AG09319 (cell line): Measurements from ENCODE around the gene PGAP1.
A peak's percentile ranks its signal among the peaks of the same experiment; 100 is the strongest.

Source experiments
- DNase-seq: peaks from one replicate; pipeline ENCODE4 v3.0.0-alpha.2; 2010; ENCODE audit warnings: low read depth; ENCODE audit errors: extremely low read depth
- TF ChIP-seq, protein P1 (sequence below): IDR thresholded peaks from 2 replicates; pipeline ENCODE4 v1.5.1; 2011; ENCODE audit warnings: low read depth, mild to moderate bottlenecking, inconsistent platforms, low read length, moderate library complexity

Gene PGAP1

DNA sequence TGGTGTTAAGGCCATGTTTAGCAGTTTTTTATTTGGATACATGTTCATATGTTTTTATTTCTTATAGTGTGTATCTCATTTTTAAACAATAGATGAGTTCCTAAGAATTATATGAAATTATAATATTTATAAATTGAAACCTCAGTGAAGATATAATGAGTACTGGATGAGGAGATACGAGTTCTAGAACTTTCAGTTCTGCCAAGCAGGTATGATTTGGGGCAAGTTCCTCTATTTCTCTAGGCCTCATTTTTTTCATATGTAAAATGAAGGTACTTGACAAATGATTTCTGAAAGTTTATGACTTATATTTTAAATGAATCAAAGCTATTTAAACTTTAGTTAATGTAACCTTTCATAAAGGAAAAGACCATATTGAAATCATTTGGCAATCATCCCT is 8.2 kb upstream of the PGAP1 start:
- TF ChIP-seq, protein P1, sequence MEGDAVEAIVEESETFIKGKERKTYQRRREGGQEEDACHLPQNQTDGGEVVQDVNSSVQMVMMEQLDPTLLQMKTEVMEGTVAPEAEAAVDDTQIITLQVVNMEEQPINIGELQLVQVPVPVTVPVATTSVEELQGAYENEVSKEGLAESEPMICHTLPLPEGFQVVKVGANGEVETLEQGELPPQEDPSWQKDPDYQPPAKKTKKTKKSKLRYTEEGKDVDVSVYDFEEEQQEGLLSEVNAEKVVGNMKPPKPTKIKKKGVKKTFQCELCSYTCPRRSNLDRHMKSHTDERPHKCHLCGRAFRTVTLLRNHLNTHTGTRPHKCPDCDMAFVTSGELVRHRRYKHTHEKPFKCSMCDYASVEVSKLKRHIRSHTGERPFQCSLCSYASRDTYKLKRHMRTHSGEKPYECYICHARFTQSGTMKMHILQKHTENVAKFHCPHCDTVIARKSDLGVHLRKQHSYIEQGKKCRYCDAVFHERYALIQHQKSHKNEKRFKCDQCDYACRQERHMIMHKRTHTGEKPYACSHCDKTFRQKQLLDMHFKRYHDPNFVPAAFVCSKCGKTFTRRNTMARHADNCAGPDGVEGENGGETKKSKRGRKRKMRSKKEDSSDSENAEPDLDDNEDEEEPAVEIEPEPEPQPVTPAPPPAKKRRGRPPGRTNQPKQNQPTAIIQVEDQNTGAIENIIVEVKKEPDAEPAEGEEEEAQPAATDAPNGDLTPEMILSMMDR: no peak
- DNase-seq: no peak

DNA sequence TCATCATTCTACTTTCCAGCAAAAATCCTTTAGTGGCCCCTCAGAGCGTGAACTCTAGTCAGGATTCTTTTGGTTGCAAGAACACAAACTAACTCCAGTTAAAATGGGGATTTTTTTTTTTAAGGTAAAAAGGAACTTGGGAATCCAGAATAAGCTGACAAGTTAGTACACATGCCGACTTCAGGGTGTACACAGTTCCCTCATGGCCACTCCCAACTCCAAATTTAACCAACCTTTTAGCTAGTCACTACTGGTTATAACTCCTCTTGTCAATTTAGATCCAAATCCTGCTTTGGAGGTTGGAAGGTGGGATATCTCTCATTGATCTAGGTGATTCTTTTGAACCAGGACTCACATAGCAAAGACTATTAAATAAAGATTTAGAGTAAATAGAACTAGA is 5.0 kb upstream of the PGAP1 start:
- TF ChIP-seq, protein P1: no peak
- DNase-seq: no peak

DNA sequence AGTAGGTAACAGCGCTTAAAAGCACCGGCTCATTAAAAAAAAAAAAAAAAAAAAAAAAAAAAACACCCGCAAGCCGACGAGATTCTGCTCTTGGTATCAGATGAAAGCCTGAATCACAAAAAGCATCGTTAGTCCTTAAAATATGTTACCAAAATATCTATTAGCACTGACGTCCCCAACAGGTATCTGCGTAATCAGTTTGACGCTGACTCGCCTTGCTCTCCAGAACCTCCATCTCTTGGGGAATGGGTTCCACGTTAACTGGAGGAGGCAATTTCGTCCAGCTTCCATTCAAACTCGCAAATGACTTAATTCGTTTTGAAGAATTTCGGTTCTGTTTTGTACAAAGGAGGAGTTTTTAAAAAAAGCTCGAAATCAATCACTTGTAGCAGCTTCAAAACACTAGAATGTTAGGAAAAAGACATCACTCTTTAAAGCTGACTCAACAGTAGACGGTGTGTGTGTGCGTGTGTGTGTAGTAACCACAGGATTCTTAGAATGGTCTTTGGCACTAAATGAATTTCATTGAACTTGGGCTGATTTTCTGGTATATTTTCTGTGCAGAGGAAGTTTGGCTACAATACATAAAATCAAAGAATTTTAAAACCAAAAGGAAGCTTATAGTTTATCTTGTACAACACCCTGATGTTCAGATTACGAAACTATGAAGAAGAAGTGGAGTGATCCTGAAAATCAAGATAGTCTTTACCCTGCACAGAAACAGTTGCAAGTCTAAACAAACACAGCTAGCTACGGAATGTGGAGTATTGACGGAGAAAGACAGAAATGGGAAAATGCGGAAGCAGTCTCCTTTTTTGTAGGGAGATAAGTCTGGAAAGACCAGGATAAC is 1.1 kb upstream of the PGAP1 start:
- TF ChIP-seq, protein P1: no peak
- DNase-seq: peak; percentile 28

DNA sequence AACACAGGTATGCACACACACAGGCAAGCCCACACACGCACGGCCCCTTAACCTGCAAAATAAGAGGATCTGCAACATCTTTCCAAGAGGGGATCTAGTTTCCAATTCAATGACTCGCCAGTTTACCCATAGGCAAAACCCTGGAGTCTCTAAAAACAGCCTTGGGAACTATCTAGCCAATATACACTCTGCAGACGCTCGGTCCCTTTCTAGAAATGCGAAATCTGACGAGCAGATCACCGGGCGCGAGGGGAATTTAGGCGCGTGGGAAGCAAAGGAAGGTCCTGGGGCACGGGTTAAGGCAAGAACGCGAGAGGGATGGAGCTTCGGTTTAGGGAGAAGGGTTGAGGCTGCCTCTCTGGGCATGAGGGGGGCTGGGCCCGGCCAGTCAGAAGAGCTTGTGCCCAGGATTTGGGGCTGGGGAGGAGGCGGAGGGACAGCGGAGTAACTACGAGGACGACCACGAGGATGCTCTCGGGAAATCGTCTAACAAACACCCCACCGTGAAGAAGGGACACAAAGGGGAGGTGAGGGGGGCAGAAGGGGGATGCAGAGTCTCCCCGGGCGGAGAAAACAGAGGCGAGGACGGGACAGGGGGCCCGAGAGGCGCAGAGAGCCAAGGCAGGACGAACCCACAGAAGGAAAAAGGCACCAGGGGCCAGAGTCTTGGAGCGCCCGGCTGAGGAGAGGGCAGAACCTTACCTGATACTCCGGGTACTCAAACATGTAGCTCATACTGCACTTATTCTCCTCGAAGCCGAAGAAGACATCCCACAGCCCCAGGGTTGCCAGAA is 542 bp downstream of the PGAP1 start:
- no peak for DNase-seq
- TF ChIP-seq, protein P1: no peak

DNA sequence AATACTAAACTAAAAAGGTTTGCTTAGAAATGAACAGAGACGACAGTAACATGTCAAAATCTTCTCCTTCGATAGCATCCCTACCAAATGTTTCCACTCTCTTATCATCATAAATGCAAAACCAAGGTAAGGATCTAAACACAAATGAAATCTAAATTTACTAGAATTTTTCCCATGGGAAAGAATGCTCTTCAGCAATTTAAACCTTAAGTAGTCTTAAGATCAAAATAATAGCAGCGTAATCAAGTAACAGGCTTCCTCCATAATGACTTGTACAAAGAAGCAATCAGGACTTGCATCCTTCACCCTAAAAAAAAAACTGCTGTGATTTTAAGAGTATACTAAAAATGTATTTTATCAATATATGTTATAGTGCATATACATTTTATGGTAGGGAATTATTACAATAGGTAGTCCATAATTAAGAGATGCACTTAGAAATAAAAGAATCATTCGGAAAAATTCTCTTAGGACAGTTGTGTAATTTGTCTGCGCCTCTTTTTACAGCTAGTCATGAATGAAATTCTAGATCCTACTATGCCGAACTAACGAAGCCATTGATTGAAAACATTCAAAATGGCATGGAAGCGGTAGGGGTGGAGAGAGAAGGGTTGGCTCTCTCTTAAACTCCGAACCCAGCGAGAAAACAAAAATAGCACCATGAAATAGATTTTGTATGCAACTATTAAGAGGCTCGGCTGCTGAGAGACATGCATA is 1.3 kb downstream of the PGAP1 start:
- TF ChIP-seq, protein P1: no peak
- DNase-seq: no peak

DNA sequence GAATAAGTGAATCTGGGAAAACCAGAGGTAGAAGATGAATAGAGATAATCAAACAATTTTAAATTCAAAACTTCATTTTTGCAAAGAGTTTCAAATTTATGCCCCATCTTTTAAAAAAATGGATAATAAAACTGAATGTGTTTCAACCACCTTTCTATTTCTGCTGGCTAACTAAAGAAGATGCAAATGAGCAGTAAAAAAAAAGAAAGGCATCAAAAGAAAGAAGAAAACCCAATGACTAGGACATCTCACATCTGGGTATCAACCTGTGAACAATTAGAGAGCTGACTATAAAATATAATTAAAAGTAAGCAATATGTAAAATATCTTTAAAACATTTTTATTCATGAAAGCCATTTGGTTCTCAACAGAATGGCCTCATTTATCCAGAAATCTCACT is 2.5 kb downstream of the PGAP1 start:
- TF ChIP-seq, protein P1: no peak
- DNase-seq: no peak
